Naive B cell (primary cell): ENCODE results near the gene CCL23. TPM values are rescaled to one million over a fixed set of nuclear protein-coding genes. Genes with fewer than 3 reads are reported as not detected.

Experiments used
- ATAC-seq, 2 donors: fragments of 150-1000 bp; cut with Tn5 transposase; 2 replicates each; pipeline ENCODE4 v1.10.0; 2021; ENCODE audit warnings: low read depth in 2 of 2, mild to moderate bottlenecking in 2 of 2, moderate library complexity in 2 of 2
- DNase-seq: peaks from one replicate; pipeline ENCODE4 v3.0.0; 2022
- H3K27ac Mint-ChIP-seq, 6 donors: one replicate each; pipeline ENCODE4 v1.8.0; 2020 to 2022; ENCODE audit warnings: mild to moderate bottlenecking in 6 of 6, mixed read lengths in 6 of 6, moderate library complexity in 5 of 6, inconsistent platforms in 2 of 6
- H3K27me3 Mint-ChIP-seq, 3 donors: one replicate each; pipeline ENCODE4 v1.8.0; 2021 to 2022; ENCODE audit warnings: mixed read lengths in 3 of 3, mild to moderate bottlenecking in 1 of 3
- H3K36me3 Mint-ChIP-seq, 2 donors: one replicate each; pipeline ENCODE4 v1.8.0; 2020 to 2022; ENCODE audit warnings: mixed read lengths in 2 of 2, inconsistent platforms in 1 of 2, mild to moderate bottlenecking in 1 of 2
- H3K4me1 Mint-ChIP-seq, 3 donors: one replicate each; pipeline ENCODE4 v1.8.0; 2020 to 2022; ENCODE audit warnings: mixed read lengths in 3 of 3, inconsistent platforms in 1 of 3, mild to moderate bottlenecking in 1 of 3, moderate library complexity in 1 of 3
- H3K4me3 Mint-ChIP-seq, 8 donors: one replicate each; pipeline ENCODE4 v1.8.0; 2020 to 2022; ENCODE audit warnings: mild to moderate bottlenecking in 8 of 8, mixed read lengths in 8 of 8, moderate library complexity in 8 of 8, inconsistent platforms in 2 of 8
- H3K9me3 Mint-ChIP-seq, 7 donors: one replicate each; pipeline ENCODE4 v1.8.0; 2020 to 2022; ENCODE audit warnings: mixed read lengths in 7 of 7, mild to moderate bottlenecking in 5 of 7, inconsistent platforms in 2 of 7, moderate library complexity in 1 of 7
- polyA plus RNA-seq, 6 donors: library from polyadenylated mRNA; unstranded; fragments of 300-500 nt; fragmentation: Illumina TruSeq; gene quantifications; one replicate each; pipeline ENCODE4 v1.2.3, GENCODE V29; 2021; ENCODE audit warnings: low read depth in 6 of 6

Gene CCL23
- not detected for polyA plus RNA-seq

GRCh38 chr17:36017799-36018198, at the start of gene CCL23:
Gene CCL23 (minus strand): TSS chr17:36017972. CDS start chr17:36017897, 75 bp downstream.
- Mint-ChIP-seq H3K27ac (peak within 1 kb of the TSS; percentile 6 to 86 (median 74)), H3K36me3 (peaks cover 0 to 7% of the 10 kb centered on the region in 2 donors), H3K9me3 (peaks cover 0 to 3% (median 0%) of the 10 kb centered on the region in 7 donors), H3K4me3 (peak within 1 kb of the TSS in 5 of 8 donors; percentile 10 to 68 (median 30)), H3K4me1 (peaks cover 17 to 23% (median 18%) of the 10 kb centered on the region in 3 donors), H3K27me3 (peaks cover 4 to 16% (median 7%) of the 10 kb centered on the region in 3 donors)
- ATAC-seq = peak; percentile 35 to 52
- DNase-seq = no peak

- no peaks in the 10 kb centered on the region for H3K27me3 Mint-ChIP-seq
- no peak overlapping the region for H3K27ac Mint-ChIP-seq
- DNase-seq (no peak), ATAC-seq (no peak)
- H3K9me3 Mint-ChIP-seq = peaks cover 0 to 5% (median 0%) of the 10 kb centered on the region in 7 donors
- H3K4me3 Mint-ChIP-seq = no peak overlapping the region
- H3K36me3 Mint-ChIP-seq = peaks cover 0 to 6% of the 10 kb centered on the region in 2 donors
- H3K4me1 Mint-ChIP-seq = peaks cover 13 to 26% (median 15%) of the 10 kb centered on the region in 3 donors
Observed at GRCh38 chr17:36066365-36066985, 48.7 kb upstream of the CCL23 start.

GRCh38 chr17:36063786-36064541, 46.2 kb upstream of the CCL23 start, which contains the start of gene CCL18:
Gene CCL18 (plus strand): TSS chr17:36064272. CDS start chr17:36064343, 71 bp downstream.
- peaks cover 13 to 19% (median 15%) of the 10 kb centered on the region in 3 donors for H3K4me1 Mint-ChIP-seq
- peak within 1 kb of the TSS in 1 of 8 donors; percentile 38 for H3K4me3 Mint-ChIP-seq
- peaks cover 0 to 5% (median 0%) of the 10 kb centered on the region in 7 donors for H3K9me3 Mint-ChIP-seq
- peaks cover 0 to 5% (median 0%) of the 10 kb centered on the region in 3 donors for H3K27me3 Mint-ChIP-seq
- no peak for DNase-seq
- no peak for ATAC-seq
- peaks cover 0 to 6% of the 10 kb centered on the region in 2 donors for H3K36me3 Mint-ChIP-seq
- H3K27ac Mint-ChIP-seq = peak within 1 kb of the TSS in 2 of 6 donors; percentile 60 to 88

GRCh38 chr17:36060816-36061215, 43.0 kb upstream of the CCL23 start:
- Mint-ChIP-seq H3K4me1 (peaks cover 8 to 20% (median 14%) of the 10 kb centered on the region in 3 donors), H3K36me3 (no peaks in the 10 kb centered on the region), H3K27ac (no peak overlapping the region), H3K27me3 (peaks cover 0 to 10% (median 0%) of the 10 kb centered on the region in 3 donors), H3K4me3 (no peak overlapping the region), H3K9me3 (peaks cover 0 to 3% (median 0%) of the 10 kb centered on the region in 7 donors)
- no peak for DNase-seq
- no peak for ATAC-seq

GRCh38 chr17:36059406-36059805, 41.6 kb upstream of the CCL23 start:
- Mint-ChIP-seq H3K4me3 (no peak overlapping the region), H3K27ac (no peak overlapping the region), H3K9me3 (peaks cover 0 to 2% (median 0%) of the 10 kb centered on the region in 7 donors), H3K27me3 (peaks cover 0 to 10% (median 0%) of the 10 kb centered on the region in 3 donors), H3K36me3 (no peaks in the 10 kb centered on the region), H3K4me1 (peaks cover 4 to 11% (median 8%) of the 10 kb centered on the region in 3 donors)
- ATAC-seq = no peak
- no peak for DNase-seq

- no peak overlapping the region for H3K4me3 Mint-ChIP-seq
- H3K9me3 Mint-ChIP-seq = no peaks in the 10 kb centered on the region
- H3K4me1 Mint-ChIP-seq = peaks cover 0 to 12% (median 8%) of the 10 kb centered on the region in 3 donors
- ATAC-seq = no peak
- no peaks in the 10 kb centered on the region for H3K36me3 Mint-ChIP-seq
- H3K27ac Mint-ChIP-seq = peak overlapping the region in 1 of 6 donors; percentile 47
- peaks cover 0 to 10% (median 0%) of the 10 kb centered on the region in 3 donors for H3K27me3 Mint-ChIP-seq
- DNase-seq = no peak
Observed at GRCh38 chr17:36057911-36058310, 40.1 kb upstream of the CCL23 start.

GRCh38 chr17:36055921-36056520, 38.2 kb upstream of the CCL23 start:
- H3K27ac Mint-ChIP-seq = no peak overlapping the region
- ATAC-seq (no peak), DNase-seq (no peak)
- H3K4me1 Mint-ChIP-seq = peaks cover 0 to 12% (median 8%) of the 10 kb centered on the region in 3 donors
- H3K9me3 Mint-ChIP-seq = peaks cover 0 to 19% (median 13%) of the 10 kb centered on the region in 7 donors
- peaks cover 0 to 10% (median 8%) of the 10 kb centered on the region in 3 donors for H3K27me3 Mint-ChIP-seq
- H3K36me3 Mint-ChIP-seq = peaks cover 5 to 6% of the 10 kb centered on the region in 2 donors
- H3K4me3 Mint-ChIP-seq = no peak overlapping the region

GRCh38 chr17:36055171-36055570, 37.4 kb upstream of the CCL23 start:
- Mint-ChIP-seq H3K9me3 (peaks cover under 1 to 24% (median 18%) of the 10 kb centered on the region in 7 donors), H3K4me1 (peaks cover 0 to 12% (median 8%) of the 10 kb centered on the region in 3 donors), H3K27ac (no peak overlapping the region), H3K27me3 (peaks cover 1 to 10% (median 9%) of the 10 kb centered on the region in 3 donors), H3K36me3 (peaks cover 6 to 10% of the 10 kb centered on the region in 2 donors), H3K4me3 (no peak overlapping the region)
- ATAC-seq = no peak
- no peak for DNase-seq

GRCh38 chr17:36049643-36050042, 31.9 kb upstream of the CCL23 start:
- Mint-ChIP-seq H3K9me3 (peaks cover 5 to 42% (median 33%) of the 10 kb centered on the region in 7 donors), H3K27me3 (peaks cover 14 to 35% (median 22%) of the 10 kb centered on the region in 3 donors), H3K36me3 (peaks cover 6 to 16% of the 10 kb centered on the region in 2 donors), H3K27ac (peak overlapping the region in 1 of 6 donors; percentile 56), H3K4me3 (no peak overlapping the region), H3K4me1 (peaks cover 0 to 7% (median 4%) of the 10 kb centered on the region in 3 donors)
- DNase-seq = no peak
- no peak for ATAC-seq

GRCh38 chr17:36048066-36048465, 30.3 kb upstream of the CCL23 start:
- H3K4me1 Mint-ChIP-seq = peaks cover 0 to under 1% (median 0%) of the 10 kb centered on the region in 3 donors
- DNase-seq (no peak), ATAC-seq (no peak)
- no peak overlapping the region for H3K27ac Mint-ChIP-seq
- peaks cover 5 to 42% (median 33%) of the 10 kb centered on the region in 7 donors for H3K9me3 Mint-ChIP-seq
- H3K27me3 Mint-ChIP-seq = peaks cover 14 to 45% (median 28%) of the 10 kb centered on the region in 3 donors
- no peak overlapping the region for H3K4me3 Mint-ChIP-seq
- peaks cover 6 to 16% of the 10 kb centered on the region in 2 donors for H3K36me3 Mint-ChIP-seq

- peaks cover 16 to 24% (median 22%) of the 10 kb centered on the region in 3 donors for H3K4me1 Mint-ChIP-seq
- H3K4me3 Mint-ChIP-seq = no peak overlapping the region
- H3K27ac Mint-ChIP-seq = no peak overlapping the region
- H3K36me3 Mint-ChIP-seq = no peaks in the 10 kb centered on the region
- ATAC-seq = no peak
- H3K27me3 Mint-ChIP-seq = peaks cover 15 to 21% (median 16%) of the 10 kb centered on the region in 3 donors
- H3K9me3 Mint-ChIP-seq = peaks cover 0 to 2% (median 0%) of the 10 kb centered on the region in 7 donors
- DNase-seq = no peak
Observed at GRCh38 chr17:36036235-36036634, 18.5 kb upstream of the CCL23 start.

- DNase-seq (peak; percentile 26), ATAC-seq (peak; percentile 91 to 93)
- H3K36me3 Mint-ChIP-seq = no peaks in the 10 kb centered on the region
Observed at GRCh38 chr17:36034127-36034526, 16.4 kb upstream of the CCL23 start.

GRCh38 chr17:36030956-36031355, 13.2 kb upstream of the CCL23 start:
- peaks cover 0 to 2% (median 0%) of the 10 kb centered on the region in 7 donors for H3K9me3 Mint-ChIP-seq
- H3K36me3 Mint-ChIP-seq = no peaks in the 10 kb centered on the region
- no peak overlapping the region for H3K4me3 Mint-ChIP-seq

More at GRCh38 chr17:36034127-36034526, 16.4 kb upstream of the CCL23 start:
- Mint-ChIP-seq H3K27me3 (peaks cover 20 to 33% (median 29%) of the 10 kb centered on the region in 3 donors), H3K4me1 (peaks cover 16 to 24% (median 22%) of the 10 kb centered on the region in 3 donors), H3K4me3 (no peak overlapping the region), H3K9me3 (peaks cover 0 to 2% (median 0%) of the 10 kb centered on the region in 7 donors), H3K27ac (peak overlapping the region in 1 of 6 donors; percentile 51)

More at GRCh38 chr17:36030956-36031355, 13.2 kb upstream of the CCL23 start:
- Mint-ChIP-seq H3K27ac (peak overlapping the region in 2 of 6 donors; percentile 18 to 69), H3K4me1 (peaks cover 11 to 18% (median 17%) of the 10 kb centered on the region in 3 donors), H3K27me3 (peaks cover 27 to 40% (median 39%) of the 10 kb centered on the region in 3 donors)
- no peak for ATAC-seq
- no peak for DNase-seq
